DLD1 (cell line): ENCODE results near the gene STK39.

Experiments
- in situ Hi-C: cut with HindIII; loops from 2 replicates; pipeline ENCODE4 v1.10.0; 2017; ENCODE audit warnings: low sequenced_read_pairs

STK39 gene

DNA sequence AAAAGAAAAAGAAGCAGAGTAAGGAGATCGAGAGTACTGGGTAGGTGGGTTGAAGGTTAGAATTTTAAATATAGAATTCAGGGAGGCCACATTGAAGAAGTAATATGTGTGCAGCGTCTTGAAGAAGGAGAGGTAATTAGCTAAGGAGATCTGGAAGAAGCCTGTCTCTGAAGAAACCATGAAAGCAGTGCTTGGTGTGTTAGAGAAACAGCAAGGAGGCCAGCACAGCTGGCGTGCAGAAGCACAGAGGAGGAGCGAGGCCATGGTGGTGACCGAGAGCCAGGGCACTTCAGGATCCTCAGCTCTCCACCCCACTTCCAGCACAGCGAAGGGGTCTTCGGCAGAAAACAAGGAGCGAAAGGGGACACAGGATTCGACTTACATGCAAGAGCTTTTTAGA lies 305.8 kb downstream of the STK39 start:
- in situ Hi-C loops, result no loop called here

DNA sequence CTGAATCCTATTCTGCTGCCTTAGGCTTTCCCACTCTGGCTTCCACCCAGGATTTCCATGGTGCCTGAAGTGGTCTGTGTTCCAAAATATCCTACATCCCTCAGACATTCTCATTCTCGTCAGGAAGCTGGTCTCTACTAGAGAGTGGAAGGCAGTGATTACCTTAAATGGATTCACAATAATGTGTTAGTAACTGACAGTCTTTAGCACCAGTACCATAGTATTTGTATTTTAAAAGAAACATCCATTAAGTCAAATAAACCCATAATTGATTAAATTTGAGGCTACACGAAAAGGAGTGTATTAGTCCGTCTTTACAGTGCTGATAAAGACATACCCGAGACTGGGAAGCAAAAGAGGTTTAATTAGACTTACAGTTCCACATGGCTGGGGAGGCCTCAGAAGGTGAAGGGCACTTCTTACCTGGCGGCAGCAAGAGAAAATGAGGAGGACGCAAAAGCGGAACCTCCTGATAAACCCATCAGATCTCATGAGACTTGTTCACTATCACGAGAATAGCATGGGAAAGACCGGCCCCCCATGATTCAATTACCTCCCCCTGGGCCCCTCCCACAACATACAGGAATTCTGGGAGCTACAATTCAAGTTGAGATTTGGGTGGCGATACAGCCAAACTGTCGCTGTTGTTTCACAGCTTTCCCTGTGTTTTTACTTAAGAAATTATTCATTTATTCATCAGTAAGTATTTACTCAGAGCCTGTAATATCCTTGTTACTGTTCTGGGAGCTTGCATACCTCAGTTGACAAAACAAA lies 306.5 kb downstream of the STK39 start:
- in situ Hi-C loops, result no loop called here

DNA sequence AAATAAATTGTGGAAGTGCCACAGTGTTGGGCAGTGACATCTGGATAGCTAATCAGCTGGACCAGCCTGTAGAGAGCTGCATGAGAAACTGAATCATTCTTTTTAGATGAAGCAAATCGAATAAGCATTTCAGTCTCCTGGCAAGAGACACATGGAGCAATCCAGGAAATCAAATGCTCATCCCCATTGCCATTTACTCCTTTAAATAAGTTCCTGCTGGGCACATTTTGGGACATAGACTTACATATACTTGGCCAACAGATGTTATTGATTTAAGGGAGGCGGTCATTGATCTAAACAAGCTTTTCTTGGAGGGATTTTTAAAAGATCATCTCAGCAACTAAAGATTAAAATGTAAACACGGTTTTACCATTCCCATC lies 307.1 kb downstream of the STK39 start:
- in situ Hi-C loops, result no loop called here

DNA sequence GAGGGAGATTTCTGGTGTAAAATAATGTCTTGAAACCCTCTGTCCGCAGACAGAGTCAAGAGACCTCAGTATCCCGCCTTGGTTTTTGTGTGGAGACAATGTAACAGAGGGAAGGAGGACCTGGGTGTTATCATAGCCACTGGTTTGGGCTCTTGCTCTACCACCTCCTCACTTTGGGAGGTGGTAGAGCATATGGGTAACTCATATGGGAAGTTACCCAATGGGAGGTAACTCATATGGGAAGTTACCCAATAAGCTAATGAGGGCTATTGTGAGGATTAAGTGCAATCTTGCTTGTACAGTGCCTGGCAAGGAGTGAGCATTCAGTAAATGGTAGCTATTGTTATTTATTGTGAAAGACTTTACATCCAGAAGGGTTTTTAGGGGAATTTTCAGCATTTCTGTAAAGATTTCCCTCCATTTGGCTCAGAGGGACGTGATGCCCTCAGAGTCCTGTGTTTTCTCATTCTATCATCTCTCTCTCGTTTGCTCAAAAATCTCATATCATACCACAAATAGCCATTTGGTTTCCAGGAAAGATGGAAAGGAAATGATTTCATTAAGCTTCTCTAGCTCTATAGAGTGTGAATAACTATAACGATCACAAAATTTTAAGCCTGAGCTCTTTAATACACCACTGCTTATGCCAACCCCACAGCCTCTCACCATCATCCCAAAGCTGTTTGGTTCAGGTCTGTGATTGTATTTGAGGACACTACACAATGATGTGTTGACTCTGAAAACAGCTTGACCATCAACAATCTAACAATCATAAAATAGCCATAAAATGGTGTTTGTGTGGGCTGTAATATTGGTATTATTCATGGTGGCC lies 307.7 kb downstream of the STK39 start:
- in situ Hi-C loops, result no loop called here

DNA sequence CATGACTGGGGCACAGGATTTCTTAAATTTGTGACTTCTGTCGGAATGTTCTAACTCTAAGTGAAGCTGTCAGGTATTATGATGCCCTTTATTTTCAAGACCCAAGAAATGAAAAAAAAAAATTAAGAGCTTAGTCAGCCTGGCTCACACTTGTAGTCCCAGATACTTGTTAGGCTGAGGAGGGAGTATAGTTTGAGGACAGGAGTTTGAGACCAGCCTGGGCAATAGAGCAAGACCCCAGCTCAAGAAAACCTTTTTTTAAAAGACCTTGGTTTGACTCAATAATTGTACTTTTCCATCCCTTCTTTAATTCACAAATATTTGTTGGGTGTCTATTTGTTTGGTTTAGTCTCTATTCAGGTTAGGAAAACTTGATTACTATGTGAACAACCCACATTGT lies 310.0 kb downstream of the STK39 start:
- in situ Hi-C loops, result no loop called here

DNA sequence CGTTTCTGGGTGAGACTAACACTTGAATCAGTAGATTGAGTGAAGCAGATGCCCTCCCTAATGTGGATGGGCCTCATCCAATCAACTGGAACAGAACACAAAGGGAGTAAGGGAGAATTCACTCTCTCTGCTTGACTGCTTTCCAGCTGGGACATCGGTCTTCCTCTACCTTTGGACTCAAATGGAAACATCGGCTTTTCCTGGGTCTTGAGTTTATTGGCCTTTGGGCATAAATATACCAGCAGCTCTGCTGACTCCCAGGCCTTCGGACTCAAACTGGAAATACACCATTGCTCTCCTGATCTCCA lies 311.6 kb downstream of the STK39 start:
- in situ Hi-C loops, result no loop called here

DNA sequence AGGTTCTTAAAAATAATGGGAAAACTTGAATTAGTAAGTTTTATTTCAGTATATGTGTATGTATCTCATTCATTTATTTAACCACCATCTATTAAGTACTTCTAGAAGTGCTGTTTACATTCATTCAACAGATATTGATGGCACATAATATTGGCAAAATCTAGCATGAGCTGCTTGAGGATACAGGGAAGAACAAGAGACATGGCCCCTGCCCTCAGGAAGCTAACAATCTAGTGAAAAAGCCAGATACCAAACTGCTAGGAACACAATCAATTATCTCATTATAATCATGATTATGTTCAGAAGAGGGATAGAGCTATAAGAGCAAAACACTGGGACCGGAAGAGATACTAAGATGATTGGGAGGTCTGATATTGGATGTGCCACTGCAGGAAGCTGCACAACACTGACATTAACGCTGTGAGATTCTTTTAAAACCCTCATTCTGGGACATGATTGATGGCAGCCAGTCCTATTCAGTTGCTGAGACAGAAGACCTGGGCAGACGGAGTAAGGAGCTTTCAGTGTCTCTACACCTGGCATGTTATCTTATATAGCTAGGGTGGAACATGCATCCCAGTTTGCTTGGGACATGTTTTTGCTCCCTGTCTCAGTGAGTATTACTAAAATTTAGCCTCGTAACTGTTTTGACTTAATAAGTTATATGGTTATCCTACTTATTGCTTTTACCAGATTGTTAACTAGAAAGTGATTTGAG lies 314.1 kb downstream of the STK39 start:
- in situ Hi-C loops, result no loop called here

DNA sequence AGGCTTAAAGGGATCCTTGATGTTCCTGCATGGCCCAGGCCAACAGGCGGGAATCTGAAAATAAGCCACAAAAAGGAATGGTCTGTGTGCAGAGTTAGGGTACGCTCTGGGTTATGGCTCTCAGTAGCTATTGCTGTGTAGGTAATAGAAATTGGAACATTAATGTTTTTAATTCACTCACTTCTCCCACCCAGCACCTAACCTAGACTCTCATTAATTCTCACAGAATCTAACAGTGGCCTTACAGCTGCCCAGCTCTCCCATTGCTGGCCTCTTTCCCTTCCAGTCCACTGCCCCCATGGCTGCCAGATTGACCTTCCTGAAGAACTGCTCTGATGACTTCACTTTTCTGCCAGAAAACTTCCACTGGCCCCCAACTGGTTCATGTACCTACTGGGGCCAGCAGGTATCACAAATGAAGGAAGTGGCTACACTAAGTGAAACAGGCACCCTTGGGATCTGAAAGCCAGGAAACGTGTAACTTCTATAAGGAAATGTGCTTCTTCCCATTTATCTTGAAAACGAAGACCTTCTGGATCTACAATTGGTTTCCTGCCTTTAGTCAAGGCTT lies 315.2 kb downstream of the STK39 start:
- in situ Hi-C loops, result no loop called here

DNA sequence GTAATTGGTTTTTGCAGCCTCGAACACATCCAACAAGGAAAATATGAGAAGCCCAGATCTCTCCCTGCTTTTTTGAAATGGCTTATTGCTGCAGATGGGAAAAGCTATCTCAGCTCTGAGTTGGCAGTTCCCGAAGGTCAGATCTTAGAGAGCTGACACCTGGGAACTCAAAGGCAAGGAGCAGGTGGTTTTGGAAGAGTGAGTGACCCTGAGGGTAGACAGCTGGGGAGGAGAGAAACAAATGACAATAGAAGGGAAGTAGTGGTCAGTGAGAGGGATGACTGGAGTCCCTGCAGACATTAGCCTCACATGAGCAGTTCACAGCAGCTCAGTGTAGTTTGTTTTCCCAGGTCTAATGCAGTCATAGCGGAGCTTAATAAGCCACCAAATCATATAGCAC lies 317.9 kb downstream of the STK39 start:
- in situ Hi-C loops, result no loop called here

DNA sequence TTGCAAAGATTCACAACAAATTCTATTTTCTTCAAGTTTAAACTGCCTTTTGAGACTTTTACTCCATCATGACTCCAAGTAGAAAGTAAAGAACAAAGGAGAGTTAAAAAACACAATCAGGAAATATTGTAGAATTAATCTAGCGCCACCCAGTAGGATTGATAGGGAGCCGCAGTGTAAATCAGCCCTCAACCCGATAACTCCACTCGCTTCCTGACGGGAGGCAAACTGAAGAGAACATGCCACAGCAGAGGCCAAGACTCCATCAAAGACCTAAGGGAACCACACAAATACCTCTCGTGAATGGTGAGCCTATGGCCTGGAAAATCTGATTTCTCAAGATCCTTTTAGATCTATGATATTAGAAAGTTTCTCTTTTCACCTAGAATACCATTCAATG lies 319.0 kb downstream of the STK39 start:
- in situ Hi-C loops, result no loop called here

DNA sequence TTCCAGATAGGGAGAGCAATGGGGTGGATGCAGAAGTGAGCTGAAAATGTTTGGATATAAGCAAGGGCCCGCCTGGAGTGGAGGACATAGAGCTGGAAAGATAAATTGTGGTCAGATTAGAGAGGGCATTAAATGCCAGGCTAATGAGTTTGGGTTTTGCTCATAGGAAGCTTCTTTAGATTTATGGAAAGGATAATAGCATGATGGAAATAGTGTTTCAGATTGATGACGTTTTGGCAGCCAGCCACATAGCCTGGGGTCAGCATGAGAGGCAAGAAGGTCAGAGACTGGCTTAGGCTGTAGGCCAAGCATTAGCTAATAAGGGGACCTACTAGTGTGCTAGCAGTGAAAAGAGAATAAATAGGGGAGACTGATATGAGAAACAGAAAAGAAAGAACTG lies 321.6 kb downstream of the STK39 start:
- in situ Hi-C loops, result no loop called here

DNA sequence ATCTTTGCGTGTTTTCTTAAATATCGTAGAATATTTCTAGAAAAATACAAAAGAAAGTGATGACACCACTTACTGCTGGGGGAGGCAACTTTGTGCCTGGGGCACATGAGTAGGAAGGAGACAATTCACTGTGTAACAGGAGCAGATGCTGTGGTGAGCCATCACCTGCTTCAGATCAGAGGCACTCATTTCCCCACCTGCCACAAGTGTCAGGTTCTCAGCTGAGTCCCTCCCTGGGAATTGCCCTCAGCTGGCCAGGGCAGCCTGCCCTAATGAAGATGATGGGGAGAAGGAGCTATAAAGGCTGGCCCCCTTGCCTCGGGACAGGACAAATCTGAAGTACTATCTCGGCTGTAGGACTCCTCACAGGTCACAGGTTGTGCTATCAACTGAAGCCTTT lies 322.8 kb downstream of the STK39 start:
- in situ Hi-C loops, result no loop called here

DNA sequence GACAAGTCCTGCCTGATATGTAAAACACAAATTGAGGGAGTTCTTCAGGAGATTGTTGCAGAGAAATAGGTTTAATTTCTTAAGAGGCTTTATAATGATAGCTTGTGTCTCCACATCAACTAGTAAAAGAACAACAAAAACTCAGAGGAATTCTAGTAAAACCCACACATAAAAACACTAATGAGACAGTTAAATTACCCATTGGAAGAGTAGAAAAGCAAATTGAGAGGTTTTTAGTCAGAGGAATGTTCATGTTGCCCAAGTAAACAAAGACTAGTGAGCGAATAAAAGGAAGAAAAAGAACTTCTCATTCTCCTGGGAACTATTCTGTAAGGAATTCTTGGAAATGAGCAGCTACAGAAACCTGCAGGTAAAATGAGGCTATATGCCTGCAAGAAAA lies 330.6 kb downstream of the STK39 start:
- in situ Hi-C loops, result no loop called here

DNA sequence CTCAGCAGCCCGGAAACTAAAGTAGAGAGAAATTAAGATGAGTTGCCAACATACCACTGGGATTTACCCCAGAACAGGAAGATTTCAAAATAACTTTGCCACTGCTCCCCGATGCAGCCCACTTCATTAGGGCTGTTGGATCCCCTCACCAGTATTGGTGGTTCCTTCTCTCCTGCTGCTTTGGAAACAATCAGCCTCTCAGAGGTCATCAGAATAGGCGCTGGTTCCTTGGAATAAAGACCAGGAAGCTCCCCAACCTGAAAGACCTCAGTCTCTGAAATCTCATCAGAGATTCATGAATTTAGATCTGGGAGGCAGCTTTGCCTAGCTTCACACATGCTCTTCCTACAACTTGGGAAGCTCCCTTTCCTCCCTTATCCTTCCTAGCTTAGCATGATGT lies 332.4 kb downstream of the STK39 start:
- in situ Hi-C loops, result no loop called here

DNA sequence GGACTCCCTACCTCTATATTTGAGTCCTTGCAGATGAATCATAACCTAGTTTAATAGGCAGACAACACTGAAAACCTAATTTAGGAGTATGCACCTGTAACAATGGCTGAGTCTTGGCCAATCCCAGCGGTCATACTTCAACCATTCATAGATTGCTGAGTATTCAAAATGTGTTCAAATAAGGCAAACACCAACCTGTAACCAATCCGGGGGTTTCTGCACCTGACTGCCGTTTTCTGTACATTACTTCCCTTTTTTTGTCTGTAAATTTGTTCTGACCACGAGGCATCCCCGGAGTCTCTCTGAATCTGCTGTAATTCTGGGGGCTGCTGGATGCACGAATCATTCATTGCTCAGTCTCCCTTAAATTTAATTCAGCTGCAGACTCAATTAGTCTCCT lies 338.6 kb downstream of the STK39 start:
- in situ Hi-C loops, result no loop called here

DNA sequence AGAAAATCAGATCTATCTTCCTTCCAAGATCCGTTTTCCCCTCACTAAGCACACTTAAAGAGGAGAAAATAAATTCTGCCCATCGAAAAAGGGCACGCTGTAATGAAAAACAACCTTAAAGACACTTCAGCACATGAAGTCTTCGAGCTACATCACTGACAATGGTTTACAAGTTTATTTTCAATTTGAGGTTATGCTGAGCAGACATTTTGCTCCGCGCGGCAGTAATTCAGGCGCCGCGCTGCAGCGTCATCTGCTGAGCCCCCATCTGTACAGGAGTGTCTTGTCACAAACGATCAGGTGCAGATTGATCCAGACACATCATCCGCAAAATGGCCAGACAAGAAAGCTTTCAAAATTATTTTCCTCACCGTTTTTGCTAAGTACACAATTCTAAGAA lies 341.7 kb downstream of the STK39 start:
- in situ Hi-C loops, result no loop called here
